ENCODE data around the gene HEXIM2.

Gene HEXIM2

DNA sequence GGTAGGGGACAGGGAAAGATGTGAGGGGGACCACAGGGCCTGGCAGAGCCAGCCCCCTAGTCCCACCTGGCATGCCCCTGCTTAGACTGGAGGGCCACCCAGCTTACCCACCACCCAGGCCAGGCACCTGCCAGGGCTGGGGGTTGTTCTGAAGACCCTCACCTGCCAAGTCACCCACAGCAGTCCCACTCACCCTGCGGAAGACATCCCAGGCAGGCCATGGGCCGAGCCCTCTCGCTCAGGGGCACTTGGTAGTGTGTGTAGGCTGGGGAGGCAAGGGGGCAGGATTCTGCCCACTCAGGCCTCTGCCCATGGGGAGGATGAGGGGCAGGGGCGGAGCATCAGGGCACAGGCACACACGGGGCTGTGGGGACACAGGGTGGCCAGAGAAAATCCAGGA lies 33.3 kb upstream of the HEXIM2 start:
- DNase-seq, result no peak

DNA sequence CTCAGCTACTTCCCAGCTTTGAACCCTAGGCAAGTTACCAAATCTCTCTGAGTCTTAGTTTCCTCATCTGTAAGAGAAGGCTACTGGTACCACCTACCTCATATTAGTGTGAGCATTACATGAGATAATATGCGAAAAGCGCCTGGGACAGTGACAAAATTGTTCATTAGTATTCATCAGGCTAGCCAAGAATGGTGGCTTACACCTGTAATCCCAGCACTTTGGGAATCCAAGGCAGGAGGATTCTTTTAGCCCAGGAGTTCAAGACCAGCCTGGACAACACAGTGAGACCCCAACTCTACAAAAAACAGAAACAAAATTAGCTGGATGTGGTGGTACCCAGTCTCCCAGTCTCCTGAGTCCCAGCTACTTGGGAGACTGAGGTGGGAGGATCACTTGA lies 32.7 kb upstream of the HEXIM2 start:
- DNase-seq, result no peak

DNA sequence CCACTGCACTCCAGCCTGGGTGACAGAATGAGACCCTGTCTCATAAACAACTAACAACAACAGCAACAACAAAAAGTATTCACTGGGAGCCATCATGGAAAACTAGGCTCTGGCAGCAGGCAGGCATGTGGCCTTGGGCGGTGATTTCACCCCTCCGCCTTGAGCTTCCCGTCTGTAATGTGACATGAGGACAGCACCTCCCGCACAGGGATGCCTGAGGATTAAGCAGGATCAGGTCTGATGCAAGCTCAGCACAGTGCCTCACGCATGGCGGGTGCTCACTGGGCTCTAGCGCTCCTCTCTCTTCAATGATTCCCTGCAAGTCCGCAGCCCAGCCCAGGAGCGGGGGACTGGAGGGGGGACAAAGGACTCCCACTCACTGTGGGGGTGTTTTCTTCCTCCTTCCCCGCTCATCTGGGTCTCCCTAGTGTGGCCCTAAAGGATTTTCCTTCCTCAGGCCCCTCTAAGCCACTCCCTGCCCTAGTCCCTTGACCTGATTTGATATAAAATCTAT lies 32.2 kb upstream of the HEXIM2 start:
- no peak for DNase-seq

- no peak for DNase-seq
These were observed 31.6 kb upstream of the HEXIM2 start for GRCh38 chr17:45129940-45130680.

DNA sequence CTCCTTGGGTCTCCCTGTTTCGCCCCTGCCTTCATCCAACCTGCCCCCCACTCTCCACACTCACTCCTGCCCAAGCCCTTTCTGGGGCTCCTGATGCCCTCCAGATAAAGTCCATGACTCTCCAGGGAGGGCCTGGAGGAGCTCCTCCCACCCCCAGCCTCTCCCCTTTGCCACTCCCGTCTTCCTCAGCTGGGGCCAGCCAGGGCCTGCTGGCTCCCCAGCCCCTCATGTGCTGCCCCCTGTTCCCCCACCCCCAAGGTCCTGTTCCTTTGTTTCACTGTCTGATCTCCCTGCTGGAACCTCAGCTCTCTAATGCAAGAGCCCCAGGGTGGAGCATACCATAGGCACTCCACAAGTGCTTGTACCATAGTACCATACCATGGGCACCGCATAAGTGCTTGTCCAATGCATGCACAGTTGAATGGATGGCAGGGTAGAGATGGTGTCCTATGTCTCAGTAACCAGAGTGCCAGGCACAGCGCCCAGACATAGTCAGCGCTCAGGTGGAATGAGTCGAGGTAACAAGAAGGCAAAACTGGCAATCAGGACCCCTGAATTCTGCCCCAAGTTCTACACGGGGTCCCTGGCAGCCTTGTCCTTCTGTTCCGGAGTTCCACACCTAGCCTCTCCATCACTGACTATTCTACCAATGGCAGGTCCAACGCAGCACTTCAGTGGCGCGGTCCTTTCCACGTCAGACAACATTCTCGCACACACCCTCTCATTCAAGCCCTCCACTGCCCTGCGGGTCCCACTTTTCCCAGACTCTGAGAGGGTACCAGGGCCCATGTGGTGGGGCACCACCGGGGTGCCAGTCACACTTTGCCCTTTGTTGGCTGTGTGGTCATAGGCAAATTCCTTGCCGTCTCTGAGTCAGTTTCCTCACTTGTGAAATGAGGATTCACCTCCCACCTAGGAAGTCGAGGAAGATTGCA lies 30.7 kb upstream of the HEXIM2 start:
- DNase-seq, result no peak

DNA sequence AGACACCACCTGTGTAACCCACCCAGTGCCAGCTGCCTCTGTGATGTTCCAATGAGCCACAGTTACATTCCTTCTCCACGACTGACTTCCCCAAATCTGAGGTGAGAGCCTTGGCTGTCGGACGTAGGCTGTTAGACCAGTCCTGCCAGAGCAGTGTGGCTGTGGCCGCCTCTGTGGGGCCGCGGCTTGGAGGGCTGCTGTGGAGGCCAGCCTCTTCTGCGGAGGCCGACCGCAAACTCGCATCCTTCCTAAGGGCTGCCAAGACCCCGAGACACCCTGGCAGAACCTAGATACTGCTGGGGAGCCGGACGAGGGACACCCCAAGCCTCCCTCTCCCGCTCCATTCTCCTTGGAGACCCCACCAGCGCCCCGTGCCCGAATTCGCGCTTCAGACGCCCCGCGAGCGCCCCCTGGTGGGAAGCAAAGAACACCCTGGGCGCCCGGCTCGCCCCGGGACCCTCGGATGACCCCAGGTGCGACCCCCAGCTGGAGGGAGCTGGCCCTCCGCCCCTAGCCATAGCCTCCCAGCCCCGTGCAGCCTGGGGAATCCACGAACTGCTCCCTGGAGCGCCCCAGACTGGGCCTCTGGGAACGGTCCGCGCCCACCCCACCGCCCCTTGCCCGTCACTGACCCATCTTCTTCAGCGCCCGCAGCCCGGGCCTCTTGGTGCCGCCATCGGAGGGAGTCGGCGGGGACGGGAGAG lies 29.9 kb upstream of the HEXIM2 start:
- DNase-seq, result peak; percentile 31

DNA sequence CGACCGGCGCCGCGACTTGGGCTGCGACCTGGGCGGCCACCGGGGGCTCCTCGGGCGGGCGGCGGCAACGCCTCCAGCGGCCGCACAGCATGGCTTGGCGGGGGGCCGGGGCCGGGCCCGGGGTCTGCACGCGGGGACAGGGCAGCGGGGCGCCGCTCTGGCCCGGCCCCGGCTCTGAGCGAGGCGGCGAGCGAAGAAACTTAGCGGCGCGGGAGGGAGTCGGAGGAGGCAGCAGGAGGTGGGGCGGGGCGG lies 29.4 kb upstream of the HEXIM2 start, which contains the start of gene PLCD3:
TSS of gene PLCD3 (minus strand) at position 196 of the 252 bp plus-strand sequence. CDS start at position 91, 105 bp downstream.
- DNase-seq, result no peak

DNA sequence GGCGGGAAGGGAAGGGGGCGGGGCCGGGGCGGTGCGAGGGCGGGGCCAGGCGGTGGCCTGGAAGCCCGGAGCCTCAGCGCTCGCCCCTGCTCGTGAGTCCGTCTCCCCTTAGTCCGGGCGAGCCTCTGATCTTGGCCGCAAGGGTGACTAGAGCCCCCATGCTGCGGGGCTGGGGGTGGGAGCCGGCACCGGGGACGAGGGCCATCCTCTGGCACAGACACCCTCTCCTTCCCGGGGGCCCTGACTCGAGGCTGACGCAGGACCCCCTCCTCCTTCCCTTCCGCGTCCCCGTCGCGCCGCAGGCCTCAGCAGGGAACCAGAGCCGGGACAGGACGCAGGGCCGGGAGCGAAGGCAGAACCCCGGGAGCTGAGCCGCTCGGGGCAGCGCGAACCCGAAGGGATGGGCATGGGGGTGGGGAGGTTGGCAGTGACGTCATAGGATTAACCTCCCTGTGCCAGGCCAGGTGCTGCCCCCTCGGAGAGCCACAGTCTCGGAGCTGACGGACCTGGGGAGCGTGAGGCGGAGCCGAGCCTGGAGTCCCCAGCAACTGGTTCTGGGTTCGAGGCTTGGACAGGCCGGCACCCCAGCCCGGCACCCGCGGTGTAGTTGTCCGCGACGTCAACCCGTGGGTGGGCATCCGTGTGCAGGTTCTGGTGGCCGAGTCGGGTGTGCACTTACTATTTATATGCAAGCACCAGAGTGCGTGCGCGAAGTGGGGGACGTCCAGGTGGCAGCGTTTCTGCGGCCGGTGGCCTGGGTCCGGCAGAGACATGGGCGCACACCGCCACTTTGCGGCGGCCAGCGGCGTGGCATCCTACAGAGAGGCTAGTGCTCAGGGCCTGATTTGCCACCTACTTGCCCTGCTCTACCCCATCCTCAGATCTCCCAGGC lies 28.9 kb upstream of the HEXIM2 start:
- peak; percentile 74 for DNase-seq

- DNase-seq, result peak; percentile 94
These were observed 26.3 kb upstream of the HEXIM2 start, which contains the start of gene ACBD4 for GRCh38 chr17:45135192-45135977. Gene ACBD4 (plus strand): TSS chr17:45135687. CDS start chr17:45136145, 458 bp downstream.

DNA sequence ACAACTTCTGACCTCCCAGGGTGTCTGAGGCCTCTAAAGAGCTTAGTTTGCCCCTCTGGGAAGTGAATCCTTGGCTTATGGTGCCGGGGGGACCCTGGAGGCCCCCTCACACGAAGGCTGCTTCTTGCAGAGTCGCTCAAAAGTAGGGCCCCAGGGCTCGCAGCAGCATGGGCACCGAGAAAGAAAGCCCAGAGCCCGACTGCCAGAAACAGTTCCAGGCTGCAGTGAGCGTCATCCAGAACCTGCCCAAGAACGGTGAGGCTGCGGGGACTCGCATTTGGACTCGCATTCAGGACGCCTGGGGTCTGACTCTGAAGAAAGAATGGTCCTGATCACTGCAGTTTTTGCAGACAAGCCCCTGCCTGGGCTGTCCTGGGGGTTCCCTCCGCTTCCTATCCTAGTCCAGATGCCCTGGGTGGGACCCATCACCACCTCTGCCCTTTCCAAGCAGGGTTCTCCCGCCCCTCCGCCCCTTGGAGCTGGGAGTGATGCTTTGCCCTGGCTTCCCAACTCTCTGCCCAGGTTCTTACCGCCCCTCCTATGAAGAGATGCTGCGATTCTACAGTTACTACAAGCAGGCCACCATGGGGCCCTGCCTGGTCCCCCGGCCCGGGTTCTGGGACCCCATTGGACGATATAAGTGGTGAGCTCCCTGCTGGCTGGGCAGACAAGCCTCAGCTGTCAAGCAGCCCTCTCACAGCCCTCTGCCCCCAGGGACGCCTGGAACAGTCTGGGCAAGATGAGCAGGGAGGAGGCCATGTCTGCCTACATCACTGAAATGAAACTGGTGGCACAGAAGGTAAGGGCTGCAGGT lies 25.5 kb upstream of the HEXIM2 start:
- no peak for DNase-seq

GRCh38 chr17:45136846-45137560 lies 24.7 kb upstream of the HEXIM2 start:
- DNase-seq, result no peak

DNA sequence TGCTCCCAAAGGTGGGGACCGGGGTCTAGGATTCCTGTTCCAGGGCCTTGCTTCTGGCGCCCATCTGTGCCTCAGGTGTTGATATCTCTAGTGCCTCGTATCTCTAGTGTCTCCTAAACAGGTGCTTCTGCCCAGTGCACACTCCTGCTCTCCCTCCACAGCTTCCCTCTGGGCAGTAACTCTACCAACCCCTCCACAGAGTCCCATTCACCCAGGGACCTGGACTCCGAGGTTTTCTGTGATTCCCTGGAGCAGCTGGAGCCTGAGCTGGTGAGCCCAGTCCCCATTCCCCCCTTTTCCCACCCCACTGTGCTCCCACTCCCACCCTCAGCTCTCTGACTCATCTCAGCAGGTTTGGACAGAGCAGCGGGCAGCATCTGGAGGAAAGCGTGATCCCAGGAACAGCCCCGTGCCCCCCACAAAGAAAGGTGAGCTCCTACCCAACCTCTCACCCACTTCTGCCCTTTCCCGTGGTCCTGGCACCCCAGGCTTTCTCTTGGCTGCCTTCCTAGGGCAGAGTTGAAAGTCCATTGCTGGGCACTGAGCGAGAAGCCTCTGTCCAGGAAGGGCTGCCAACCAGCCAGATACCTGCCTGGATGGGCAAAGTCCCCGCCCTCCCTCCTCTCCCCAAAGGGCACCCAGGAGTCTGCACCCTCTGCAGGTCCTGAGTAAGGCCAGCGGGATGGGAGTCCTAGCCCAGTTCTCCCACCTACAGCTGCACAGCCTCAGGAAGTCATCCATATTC lies 23.9 kb upstream of the HEXIM2 start:
- DNase-seq, result no peak

DNA sequence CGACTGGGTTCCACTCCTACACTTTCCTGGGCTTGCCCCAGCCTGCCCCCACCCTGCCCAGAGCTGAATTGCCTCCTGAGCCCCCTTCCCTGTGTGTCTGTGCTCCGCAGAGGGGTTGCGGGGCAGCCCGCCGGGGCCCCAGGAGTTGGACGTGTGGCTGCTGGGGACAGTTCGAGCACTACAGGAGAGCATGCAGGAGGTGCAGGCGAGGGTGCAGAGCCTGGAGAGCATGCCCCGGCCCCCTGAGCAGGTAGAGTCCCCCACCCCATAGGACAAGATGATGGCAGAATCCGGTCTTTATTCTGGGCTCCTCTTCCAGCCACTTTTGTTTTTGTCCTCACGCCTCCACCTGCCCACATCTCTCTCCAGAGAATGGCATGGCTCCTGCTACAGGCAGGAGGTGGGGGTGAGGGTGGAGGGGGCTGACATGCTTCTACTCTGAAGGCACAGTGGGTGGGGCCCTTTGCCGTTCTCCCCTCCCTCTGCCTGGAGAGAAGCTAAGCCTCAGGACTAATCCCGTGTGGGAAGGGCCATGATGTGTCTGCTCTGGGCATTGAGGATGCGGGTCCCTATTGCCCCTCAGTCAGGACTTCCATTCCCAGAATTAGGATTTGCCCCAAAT lies 22.7 kb upstream of the HEXIM2 start:
- no peak for DNase-seq

DNA sequence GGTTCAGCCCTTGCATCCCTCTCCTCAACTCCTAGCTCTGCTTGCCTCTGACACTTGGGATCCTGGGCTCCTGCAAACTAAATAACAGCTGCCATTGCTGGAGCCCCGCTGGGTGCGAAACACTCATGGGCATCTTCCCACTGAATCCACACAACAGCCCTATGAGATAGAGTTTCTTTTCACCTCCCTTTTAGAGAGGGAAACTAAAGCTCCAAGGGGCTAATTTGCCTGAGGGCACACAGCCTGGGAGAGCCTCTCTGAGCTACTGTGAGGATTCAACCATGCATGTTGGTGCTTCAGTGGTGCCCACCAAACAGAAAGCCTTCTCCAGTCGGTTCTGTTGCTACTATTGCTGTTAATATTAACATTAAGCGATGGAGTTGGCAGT lies 22.1 kb upstream of the HEXIM2 start:
- no peak for DNase-seq

DNA sequence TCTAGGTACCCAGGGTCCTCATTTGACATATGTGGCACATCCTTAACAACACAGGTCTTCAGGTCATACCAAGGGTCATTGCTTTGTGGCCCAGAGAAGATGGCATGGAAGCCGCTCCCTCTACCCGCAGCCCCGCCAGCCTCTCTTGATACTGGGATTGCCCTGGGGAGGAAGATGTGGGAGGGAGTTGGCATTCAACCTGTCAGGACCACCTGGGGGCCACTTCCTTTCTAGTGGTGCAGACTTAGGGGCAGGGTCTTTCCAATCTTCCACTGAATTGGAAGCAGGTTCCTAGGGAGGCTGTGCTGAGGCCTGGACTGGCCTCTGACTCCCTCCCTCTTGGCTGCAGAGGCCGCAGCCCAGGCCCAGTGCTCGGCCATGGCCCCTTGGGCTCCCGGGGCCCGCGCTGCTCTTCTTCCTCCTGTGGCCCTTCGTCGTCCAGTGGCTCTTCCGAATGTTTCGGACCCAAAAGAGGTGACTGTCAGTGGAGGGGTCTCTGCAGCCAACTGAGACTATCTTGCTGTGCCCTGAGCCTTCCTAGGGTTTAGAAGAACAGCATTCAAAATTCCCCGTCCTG lies 18.5 kb upstream of the HEXIM2 start:
- DNase-seq, result no peak

- DNase-seq, result no peak
These were observed 17.9 kb upstream of the HEXIM2 start for GRCh38 chr17:45143767-45144198.

GRCh38 chr17:45144199-45145034 lies 17.3 kb upstream of the HEXIM2 start:
- peak; percentile 10 for DNase-seq

Measured in stimulated activated naive CD4-positive, alpha-beta T cell treated with Interleukin-2 at 50 U/mL for 16 hours (primary cell).